Cardiac muscle cell (in vitro differentiated cells and primary cell): ENCODE results near the gene KISS1R. TPM values are rescaled to one million over a fixed set of nuclear protein-coding genes. Genes with fewer than 3 reads are reported as not detected.
A peak's percentile ranks its signal among the peaks of the same experiment; 100 is the strongest.

Source experiments
- DNase-seq, 2 donors: peaks; one replicate each; pipeline versions ENCODE4 v3.0.0 to v3.0.0-alpha.2; 2010 to 2017; ENCODE audit warnings: low read depth in 1 of 2, low spot score in 1 of 2
- H3K27ac ChIP-seq: fragments of 200-600 bp; sonication (generic); 2 replicates; pipeline ENCODE4 v1.5.1; 2016
- H3K27me3 ChIP-seq: fragments of 200-600 bp; sonication (generic); 2 replicates; pipeline ENCODE4 v1.6.0; 2016; ENCODE audit warnings: control low read depth
- H3K36me3 ChIP-seq: fragments of 200-600 bp; sonication (generic); 2 replicates; pipeline ENCODE4 v1.5.1; 2016; ENCODE audit warnings: control low read depth
- H3K4me1 ChIP-seq: fragments of 200-600 bp; sonication (generic); 2 replicates; pipeline ENCODE4 v1.8.1; 2017; ENCODE audit warnings: low read depth, mild to moderate bottlenecking, mixed run types
- H3K4me3 ChIP-seq: fragments of 200-600 bp; sonication (generic); 2 replicates; pipeline ENCODE4 v1.5.1; 2016; ENCODE audit warnings: mild to moderate bottlenecking
- H3K9me3 ChIP-seq: fragments of 200-600 bp; sonication (generic); 2 replicates; pipeline ENCODE4 v1.5.1; 2017; ENCODE audit warnings: low read depth, mild to moderate bottlenecking, control low read depth
- polyA plus RNA-seq: library from polyadenylated mRNA; unstranded; fragments of >200 nt; fragmentation: Nextera tagmentation; extraction: Ambion mirVana; gene quantifications from 2 replicates; pipeline ENCODE4 v1.2.1, GENCODE V29; 2016
- total RNA-seq: library from RNA; depleted of rRNA; stranded (reverse); fragments of >200 nt; gene quantifications from 2 replicates; pipeline ENCODE4 v1.2.3, GENCODE V29; 2016
- TF ChIP-seq, protein P1 (sequence below): IDR thresholded peaks from 2 replicates; pipeline ENCODE4 v1.5.1; 2012; ENCODE audit warnings: low read depth, mild to moderate bottlenecking, low read length

KISS1R gene
- total RNA-seq (0.46 and 1.2 TPM in 2 replicates), polyA plus RNA-seq (1.9 and 3.2 TPM in 2 replicates)

DNA sequence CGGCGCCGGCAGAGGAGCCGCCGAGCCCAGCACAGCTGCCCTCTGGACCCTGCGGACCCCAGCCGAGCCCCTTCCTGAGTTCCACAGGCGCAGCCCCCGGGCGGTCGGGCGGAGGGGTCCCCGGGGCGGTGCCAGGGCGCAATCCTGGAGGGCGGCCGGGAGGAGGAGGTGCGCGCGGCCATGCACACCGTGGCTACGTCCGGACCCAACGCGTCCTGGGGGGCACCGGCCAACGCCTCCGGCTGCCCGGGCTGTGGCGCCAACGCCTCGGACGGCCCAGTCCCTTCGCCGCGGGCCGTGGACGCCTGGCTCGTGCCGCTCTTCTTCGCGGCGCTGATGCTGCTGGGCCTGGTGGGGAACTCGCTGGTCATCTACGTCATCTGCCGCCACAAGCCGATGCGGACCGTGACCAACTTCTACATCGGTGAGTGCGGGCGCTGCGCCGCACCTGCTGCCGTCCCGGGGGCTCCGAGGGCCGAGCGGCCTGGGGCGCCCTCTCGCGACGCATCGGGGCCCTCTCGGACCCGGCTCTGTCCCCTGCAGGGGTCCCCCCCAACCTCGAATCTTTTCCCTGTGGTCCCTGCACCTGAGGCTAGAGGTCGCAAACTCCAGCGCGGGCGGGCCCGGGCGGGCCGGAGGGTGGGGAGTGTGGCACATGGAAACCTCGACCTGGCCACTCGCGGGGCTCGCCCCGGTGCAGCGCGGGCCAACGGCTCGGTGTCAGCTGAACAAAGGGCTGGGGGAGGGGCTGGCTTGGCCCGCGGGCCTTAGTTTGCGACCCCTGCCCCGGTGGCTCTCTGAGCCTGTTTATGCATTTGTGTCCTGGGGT is at the start of gene KISS1R:
Gene KISS1R, plus strand, starts transcription at position 11 of the 829 bp plus-strand sequence. Its CDS starts 170 bp downstream, at position 181.
- H3K9me3 ChIP-seq = no peaks in the 10 kb centered on the region
- no peak within 1 kb of the TSS for H3K27ac ChIP-seq
- H3K4me1 ChIP-seq = no peaks in the 10 kb centered on the region
- peaks cover 54% of the 10 kb centered on the region for H3K27me3 ChIP-seq
- peak in 1 of 2 donors; percentile 75 for DNase-seq
- H3K36me3 ChIP-seq = no peaks in the 10 kb centered on the region
- TF ChIP-seq, protein P1, sequence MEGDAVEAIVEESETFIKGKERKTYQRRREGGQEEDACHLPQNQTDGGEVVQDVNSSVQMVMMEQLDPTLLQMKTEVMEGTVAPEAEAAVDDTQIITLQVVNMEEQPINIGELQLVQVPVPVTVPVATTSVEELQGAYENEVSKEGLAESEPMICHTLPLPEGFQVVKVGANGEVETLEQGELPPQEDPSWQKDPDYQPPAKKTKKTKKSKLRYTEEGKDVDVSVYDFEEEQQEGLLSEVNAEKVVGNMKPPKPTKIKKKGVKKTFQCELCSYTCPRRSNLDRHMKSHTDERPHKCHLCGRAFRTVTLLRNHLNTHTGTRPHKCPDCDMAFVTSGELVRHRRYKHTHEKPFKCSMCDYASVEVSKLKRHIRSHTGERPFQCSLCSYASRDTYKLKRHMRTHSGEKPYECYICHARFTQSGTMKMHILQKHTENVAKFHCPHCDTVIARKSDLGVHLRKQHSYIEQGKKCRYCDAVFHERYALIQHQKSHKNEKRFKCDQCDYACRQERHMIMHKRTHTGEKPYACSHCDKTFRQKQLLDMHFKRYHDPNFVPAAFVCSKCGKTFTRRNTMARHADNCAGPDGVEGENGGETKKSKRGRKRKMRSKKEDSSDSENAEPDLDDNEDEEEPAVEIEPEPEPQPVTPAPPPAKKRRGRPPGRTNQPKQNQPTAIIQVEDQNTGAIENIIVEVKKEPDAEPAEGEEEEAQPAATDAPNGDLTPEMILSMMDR = peak; percentile 44
- H3K4me3 ChIP-seq = peak within 1 kb of the TSS; percentile 30

DNA sequence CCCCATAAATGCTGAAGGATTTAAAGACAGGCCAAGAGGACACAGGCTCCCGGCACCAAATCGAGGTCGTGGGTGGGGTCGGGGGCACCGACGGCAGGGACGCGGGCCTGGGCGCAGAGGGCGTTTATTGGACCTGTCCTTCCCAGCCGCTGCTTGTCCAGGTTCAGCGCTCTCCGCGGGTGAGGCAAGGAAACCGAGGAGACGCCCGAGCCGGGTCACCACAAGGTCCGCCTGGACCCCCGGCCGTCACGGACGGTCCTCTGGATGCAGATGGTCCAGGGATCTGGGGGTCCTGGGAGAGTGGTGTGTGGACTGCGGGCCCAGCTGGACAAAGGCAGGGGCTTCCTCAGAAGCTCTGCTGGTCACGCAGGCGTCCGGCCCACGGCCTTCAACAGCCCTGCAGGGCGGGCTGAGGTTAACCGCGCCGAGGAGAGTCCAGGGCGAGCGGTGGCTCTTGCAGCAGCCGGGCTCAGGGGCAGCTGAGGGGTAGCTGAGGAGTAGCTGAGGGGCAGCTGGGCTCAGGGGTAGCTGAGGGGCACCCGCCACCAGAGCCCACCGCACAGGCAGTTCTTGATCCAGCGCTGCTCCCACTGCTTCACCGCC is 49.2 kb upstream of the KISS1R start:
- TF ChIP-seq, protein P1 = no peak

DNA sequence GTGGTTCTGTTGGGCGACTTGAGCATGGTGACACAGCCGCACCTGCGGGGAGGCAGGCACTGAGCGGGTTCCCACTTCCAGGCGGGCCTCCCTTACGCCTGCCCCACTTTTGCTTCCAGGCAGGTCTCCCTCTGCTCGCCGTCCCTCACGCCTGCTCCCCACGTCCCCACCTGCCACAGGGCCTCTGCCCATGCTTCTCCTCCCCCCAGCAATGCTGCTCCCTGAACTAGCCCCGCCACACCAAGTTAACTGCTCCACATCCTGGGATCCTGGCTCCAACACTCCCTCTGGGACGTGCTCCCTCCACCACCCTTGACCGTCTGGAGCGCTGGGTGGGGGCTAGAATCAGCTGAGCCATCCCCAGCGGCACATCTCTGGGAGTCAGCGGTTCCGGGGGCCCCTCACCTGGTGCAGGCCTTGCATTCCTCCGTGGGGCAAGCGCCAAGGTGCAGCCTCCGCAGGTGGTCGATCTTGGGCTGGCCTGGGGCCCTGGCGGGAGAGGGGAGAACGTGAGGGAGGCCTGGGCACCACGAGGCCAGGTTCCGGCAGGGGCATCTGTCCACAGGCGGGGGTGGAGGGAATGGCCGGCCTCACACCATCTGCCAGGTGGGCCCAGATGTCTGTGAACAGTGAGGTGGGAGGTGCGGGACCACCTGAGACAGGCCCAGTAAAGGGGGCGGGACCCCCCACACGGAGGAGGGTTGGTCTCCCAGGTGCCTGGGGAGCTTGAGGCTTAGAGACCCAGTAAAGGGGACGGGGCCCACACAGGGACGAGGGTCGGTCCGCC is 48.5 kb upstream of the KISS1R start:
- DNase-seq = no peak
- TF ChIP-seq, protein P1 = no peak

More for the DNA sequence above, 49.2 kb upstream of the KISS1R start:
- Histone ChIP-seq H3K9me3 (no peaks in the 10 kb centered on the region), H3K4me3 (no peak overlapping the region), H3K27ac (no peak overlapping the region), H3K27me3 (no peaks in the 10 kb centered on the region), H3K36me3 (peaks cover 10% of the 10 kb centered on the region), H3K4me1 (no peaks in the 10 kb centered on the region)
- no peak for DNase-seq

DNA sequence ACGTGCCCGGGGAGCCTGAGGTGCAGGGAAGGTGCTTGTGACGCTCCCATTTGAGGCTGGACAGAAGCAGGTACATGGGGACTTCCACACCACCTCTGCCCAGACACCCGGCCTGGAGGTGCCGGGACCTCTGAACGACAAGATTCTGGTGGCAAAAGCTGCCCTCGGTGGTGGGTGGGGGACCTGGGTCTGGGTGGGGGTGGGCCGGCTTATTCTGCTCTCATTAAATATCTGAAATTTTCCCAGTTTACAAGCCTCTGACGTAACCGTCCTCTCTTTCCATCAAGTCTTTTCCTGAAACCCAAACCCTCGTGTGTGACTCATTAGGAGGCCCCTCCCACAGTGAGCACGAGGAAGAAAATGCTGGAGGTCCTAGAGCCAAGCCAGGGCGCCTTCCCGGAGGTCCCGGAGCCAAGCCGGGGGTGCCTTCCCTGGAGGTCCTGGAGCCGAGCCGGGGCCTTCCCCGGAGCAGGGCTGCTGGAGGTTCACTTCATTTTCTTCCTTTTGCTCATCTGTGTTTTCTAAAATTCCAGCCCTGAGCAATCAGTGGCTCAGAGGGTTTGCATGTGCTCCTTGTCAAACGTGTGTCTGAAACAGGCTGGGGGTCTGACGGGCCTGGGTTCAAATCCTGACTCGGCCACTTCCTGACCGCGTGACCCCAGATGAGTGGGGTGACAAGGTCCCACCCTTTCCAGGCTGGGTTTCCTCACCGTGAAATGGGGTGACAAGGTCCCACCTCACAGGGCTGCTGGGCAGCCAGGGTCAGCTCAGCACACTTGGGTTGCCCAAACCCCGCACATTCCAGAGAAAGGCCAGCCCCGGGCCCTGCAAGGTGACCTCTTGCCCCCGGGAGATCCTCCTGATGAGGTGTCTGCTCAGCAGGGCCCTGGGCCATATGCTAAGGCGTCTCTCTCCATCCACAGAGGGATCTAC is 47.6 kb upstream of the KISS1R start:
- TF ChIP-seq, protein P1 = no peak
- Histone ChIP-seq H3K4me1 (no peaks in the 10 kb centered on the region), H3K27me3 (no peaks in the 10 kb centered on the region), H3K4me3 (no peak overlapping the region), H3K27ac (no peak overlapping the region), H3K9me3 (no peaks in the 10 kb centered on the region), H3K36me3 (peaks cover 10% of the 10 kb centered on the region)
- DNase-seq = peak in 1 of 2 donors; percentile 96

More for the DNA sequence above, 48.5 kb upstream of the KISS1R start:
- H3K4me3 ChIP-seq = no peak overlapping the region
- H3K27ac ChIP-seq = no peak overlapping the region
- H3K36me3 ChIP-seq = peaks cover 10% of the 10 kb centered on the region
- no peaks in the 10 kb centered on the region for H3K27me3 ChIP-seq
- H3K4me1 ChIP-seq = no peaks in the 10 kb centered on the region
- H3K9me3 ChIP-seq = no peaks in the 10 kb centered on the region
